NCI-H146 treated with DMSO at 0.1 percent for 48 hours (cell line): ENCODE data around the gene CTF1.
"Not testable (repeated sequence)": the region's sequence is repeated elsewhere in the genome, so short reads cannot be mapped to it uniquely, and the experiment has no call there.

Experiments
- DNase-seq: peaks from one replicate; lab custom pipeline; 2025; ENCODE audit not compliant: unreplicated experiment; lab: John Stamatoyannopoulos, UW

CTF1 gene

GRCh38 chr16:30927789-30928378, 31.5 kb downstream of the CTF1 start:
- peak; percentile 66 for DNase-seq

DNA sequence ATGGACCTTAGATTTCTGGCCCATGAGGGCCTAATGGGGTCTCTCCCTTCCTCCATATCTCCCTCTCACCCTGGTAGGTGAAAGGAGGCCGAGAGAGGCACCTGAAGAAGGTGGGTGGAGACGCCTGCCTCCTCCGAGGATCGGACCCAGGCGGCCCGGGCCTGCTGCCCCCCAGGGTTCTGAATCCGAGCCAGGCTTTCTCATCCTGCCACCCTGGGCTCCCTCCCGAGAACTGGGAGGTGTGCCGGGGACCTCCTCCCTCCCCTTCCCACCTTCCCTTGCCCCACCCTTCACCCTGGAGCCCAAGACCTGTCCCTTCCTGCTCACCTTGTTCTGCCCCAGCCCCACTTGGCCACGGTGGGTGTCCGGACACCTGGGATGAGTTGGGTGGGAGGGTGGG, 32.0 kb downstream of the CTF1 start:
- no peak for DNase-seq

GRCh38 chr16:30929167-30929566, 32.8 kb downstream of the CTF1 start:
- DNase-seq: no peak

DNA sequence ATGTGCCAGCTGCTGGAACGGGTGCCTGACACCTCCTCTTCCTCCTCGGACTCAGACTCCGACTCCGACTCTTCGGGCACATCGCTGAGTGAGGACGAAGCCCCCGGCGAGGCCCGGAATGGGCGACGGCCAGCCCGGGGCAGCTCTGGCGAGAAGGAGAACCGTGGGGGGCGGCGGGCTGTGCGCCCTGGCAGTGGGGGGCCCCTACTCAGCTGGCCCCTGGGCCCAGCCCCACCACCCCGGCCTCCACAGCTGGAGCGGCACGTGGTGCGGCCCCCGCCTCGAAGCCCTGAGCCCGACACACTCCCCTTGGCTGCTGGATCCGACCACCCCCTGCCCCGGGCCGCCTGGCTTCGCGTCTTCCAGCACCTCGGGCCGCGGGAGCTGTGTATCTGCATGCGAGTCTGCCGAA, 33.8 kb downstream of the CTF1 start:
- no peak for DNase-seq

DNA sequence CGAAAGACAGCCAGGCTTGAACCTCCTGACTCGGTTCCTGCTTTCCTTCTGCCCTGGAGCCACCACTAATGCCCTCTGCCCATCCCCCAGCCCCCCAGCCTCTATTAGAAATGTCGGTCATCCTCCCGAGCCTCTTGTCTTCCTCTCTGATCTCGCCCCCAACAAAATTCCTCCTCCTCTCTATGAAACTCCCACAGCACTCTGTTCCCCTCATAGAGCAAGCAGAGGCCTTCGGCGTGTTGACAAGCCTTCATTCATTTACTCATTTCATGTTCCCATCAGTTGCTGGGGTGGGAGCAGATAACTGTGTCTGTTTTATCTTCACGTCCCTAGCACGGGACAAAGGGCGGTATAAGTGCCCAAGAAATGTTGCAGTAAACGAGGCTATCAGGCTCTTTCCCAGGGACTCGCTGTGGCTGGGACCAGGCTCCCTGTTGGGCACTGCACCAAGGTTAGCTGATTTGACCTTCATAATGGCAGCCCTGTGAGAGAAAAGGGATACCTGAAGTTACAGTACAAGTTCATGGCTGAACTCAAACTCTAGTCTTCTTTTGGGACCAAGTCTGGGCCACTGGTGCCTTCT, 34.7 kb downstream of the CTF1 start:
- DNase-seq: no peak

- DNase-seq: no peak
Observed at GRCh38 chr16:30934827-30935557, 38.6 kb downstream of the CTF1 start.

DNA sequence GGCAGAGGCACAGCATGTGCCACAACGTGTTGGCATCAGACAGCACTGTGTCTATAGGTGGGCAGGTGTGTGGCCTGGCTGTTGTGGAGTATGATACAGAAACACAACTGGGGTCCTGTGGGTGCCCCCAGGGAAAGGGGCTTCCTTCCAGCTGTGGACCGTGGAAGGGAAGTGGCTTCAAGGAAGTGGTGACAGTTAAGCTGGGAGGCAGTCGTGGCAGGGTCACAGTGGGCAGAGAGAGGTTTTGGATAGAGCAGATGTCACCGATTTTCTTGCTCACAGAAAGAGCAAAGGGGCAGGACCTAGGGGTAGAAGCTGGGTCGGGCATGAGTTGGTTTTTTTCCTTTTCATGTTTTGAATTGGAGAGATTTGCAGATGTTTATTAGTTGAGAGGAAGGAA, 41.3 kb downstream of the CTF1 start:
- no peak for DNase-seq

DNA sequence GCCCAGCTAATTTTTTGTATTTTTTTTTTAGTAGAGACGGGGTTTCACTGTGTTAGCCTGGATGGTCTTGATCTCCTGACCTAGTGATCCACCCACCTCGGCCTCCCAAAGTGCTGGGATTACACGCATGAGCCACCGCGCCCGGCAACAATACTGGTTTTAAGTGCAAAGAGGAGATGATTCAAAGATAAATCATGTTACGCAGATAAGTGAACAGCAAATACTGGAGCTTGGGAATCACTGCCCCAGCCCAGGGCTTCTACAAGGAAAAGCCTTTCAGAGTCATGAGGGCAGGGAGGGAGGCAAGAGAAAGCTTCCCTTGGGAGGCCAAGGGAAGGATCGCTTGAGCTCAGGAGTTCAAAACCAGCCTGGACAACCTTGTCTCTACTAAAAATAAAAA, 43.2 kb downstream of the CTF1 start:
- not testable (repeated sequence) for DNase-seq

DNA sequence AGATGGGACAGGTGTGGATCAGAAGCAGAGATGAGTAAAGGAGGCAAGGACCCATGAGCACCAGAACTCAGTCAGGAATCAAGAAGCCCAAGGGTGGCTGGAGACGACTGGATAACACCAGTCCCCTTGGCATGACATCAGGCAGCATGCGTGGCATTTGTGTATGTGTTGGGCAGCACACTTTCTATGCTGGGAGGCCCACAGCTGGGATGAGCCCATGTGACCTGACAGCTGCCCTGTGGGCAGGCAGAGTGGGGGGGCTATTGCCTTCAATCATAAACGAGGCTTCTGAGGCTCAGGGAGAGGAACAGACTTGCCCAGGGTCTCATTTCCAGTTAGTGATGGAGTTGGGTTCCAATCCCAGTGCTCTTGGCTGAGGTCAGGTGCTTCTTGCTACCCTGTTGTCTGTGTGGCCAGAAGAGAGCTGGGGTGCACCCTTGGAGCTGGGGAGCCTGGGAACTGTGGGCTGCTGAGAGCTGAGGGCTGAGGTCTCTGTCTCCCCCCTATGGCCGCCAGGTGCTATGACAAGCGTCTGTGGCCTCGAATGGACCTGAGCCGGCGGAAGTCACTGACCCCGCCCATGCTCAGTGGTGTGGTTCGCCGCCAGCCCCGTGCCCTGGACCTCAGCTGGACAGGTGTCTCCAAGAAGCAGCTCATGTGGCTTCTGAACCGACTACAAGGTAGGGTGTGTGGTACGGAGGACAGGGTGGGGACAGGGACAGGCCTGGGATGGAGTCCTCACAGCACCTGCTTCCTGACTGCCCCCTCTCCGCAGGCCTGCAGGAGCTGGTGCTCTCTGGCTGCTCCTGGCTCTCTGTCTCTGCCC, 45.4 kb downstream of the CTF1 start:
- DNase-seq: peak; percentile 50

DNA sequence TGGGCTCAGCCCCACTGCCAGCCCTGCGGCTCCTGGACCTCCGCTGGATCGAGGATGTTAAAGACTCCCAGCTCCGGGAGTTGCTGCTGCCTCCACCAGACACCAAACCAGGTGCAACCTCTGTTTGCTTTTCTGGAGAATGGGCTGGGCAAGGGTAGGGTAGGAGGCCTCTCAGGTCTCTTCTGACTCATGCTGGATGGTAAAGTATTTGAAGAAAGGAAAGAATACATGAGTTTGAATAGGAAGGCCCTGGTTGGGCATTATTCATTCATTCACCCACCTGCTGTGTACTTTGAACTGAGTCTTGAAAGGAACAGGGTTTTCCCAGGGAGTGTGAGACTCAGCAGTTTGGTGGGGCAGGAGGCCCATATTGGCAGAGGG, 46.0 kb downstream of the CTF1 start:
- no peak for DNase-seq

DNA sequence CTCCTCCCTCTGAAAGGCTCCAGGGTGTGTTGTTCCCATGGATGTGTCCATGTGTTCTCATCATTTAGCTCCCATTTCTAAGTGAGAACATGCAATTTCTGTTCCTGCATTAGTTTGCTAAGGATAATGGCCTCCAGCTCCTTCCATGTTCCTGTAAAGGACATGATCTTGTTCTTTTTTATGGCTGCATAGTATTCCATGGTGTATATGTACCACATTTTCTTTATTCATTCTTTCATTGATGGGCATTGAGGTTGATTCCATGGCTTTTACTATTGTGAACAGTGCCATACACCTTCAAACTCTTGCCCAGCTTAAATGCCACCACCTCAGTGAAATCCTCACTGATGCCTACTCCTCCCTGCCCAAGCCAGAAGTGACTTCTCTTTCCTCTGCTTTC, 47.9 kb downstream of the CTF1 start:
- no peak for DNase-seq

DNA sequence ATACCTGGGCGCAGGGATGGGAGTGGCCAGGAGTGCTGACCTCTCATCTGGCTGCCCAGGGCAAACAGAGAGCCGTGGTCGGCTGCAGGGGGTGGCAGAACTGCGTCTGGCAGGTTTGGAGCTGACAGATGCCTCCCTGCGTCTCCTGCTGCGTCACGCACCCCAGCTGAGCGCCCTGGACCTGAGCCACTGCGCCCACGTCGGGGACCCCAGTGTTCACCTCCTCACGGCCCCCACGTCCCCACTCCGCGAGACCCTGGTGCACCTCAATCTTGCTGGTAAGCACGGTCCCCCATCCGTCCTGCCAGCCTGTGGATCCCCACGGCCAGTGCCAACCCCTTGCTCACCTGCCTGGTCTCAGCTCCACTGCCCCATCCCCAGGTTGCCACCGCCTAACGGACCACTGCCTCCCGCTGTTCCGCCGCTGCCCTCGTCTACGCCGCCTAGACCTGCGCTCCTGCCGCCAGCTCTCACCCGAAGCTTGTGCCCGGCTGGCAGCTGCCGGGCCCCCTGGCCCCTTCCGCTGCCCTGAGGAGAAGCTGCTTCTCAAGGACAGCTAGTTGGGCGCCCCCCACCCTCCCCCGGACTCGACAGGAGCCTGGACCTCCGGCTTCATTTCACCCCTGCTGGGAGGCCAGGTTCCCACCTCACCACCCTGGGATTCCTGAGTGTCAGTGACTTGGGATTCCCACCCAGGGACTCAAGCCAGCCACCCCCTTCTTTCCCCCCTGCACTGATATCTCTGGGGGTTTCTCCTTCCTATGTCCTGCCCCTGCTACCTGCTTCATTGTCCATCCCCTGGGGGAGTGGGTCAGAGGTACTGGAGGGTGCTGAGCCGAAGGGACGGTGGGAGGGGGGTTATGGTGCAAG, 50.5 kb downstream of the CTF1 start:
- no peak for DNase-seq

DNA sequence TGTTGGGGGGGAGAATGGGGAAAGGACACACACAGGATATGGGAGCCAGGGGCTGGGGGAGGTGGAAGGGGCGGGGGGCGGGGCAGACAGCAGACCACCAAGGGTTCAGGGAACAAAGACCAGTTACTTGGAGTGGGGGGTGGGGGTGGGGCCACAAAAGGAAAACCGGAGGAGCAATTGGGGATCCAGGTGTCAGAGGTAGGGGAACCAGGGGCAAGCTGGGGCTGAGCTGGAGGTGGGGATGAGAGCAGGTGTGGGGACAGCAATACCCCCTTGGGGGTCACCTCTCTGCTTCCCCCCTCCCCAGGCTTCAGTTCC, 51.1 kb downstream of the CTF1 start:
- no peak for DNase-seq

DNA sequence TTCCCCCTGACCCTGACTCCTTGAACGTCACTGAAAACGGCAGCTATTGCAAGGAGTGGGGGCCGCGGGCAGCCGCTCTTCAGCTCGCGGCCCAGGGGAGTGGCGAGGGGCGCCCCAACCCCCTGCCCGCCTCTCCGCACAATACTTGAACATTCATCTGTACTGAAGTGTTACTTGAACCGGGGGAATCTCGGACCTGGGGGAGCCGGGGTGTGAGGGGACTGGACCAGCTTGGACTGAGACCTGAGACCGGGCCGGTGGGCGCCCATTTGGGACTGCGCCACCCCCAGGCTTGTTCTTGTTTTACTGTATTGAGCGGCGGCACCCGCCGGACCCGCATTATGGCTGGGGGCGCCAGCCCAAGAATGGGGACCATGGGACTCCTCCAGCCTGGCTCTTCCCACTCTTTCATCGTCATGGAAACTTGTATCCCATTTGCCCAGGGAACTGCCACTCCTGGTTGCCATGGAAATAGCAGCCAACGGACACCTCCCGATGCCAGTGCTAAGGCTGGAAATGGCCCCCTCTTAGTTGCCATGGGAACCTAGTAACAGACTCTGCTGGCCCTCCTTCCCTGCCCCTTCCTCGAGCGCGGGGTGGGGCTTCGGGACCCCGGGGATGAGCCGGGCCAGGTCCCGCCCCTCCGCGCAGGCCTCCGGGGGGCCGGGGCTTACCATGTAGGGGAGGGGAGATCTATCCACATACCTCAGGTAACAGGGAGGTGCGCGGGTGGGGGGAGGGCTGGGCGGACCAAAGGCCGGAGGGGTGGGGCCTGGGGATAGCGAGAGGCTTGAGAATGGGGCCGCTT, 51.6 kb downstream of the CTF1 start:
- DNase-seq: no peak

- no peak for DNase-seq
Observed at GRCh38 chr16:30948667-30949649, 52.5 kb downstream of the CTF1 start, which contains the start of gene ORAI3. Gene ORAI3 (plus strand): TSS chr16:30949068. CDS start chr16:30949290, 222 bp downstream.

GRCh38 chr16:30949650-30950515, 53.5 kb downstream of the CTF1 start:
- DNase-seq: peak; percentile 82

GRCh38 chr16:30950516-30951065, 54.2 kb downstream of the CTF1 start:
- DNase-seq: no peak

- no peak for DNase-seq
Observed at GRCh38 chr16:30951193-30951592, 54.8 kb downstream of the CTF1 start.
